Measurements from ENCODE around the gene PRKAB1.
"Not testable (repeated sequence)": the region's sequence is repeated elsewhere in the genome, so short reads cannot be mapped to it uniquely, and the experiment has no call there.

PRKAB1 gene

GRCh38 chr12:119667577-119668323, at the start of gene PRKAB1:
PRKAB1 (plus strand) TSS chr12:119668133; CDS start chr12:119668245, 112 bp downstream.
- peak; percentile 96 for DNase-seq

- not testable (repeated sequence) for DNase-seq
Observed at GRCh38 chr12:119618328-119618896, 49.5 kb upstream of the PRKAB1 start.

- DNase-seq = no peak
Observed at GRCh38 chr12:119620490-119620889, 47.4 kb upstream of the PRKAB1 start.

- DNase-seq = no peak
Observed at GRCh38 chr12:119621878-119622277, 46.1 kb upstream of the PRKAB1 start.

GRCh38 chr12:119624966-119625365, 43.0 kb upstream of the PRKAB1 start:
- no peak for DNase-seq

- no peak for DNase-seq
Observed at GRCh38 chr12:119627019-119627643, 40.8 kb upstream of the PRKAB1 start.

- no peak for DNase-seq
Observed at GRCh38 chr12:119627686-119628085, 40.2 kb upstream of the PRKAB1 start.

GRCh38 chr12:119630223-119630780, 37.6 kb upstream of the PRKAB1 start:
- DNase-seq = no peak

- no peak for DNase-seq
Observed at GRCh38 chr12:119630962-119631550, 36.9 kb upstream of the PRKAB1 start.

- DNase-seq = peak; percentile 1
Observed at GRCh38 chr12:119631930-119632678, 35.8 kb upstream of the PRKAB1 start.

GRCh38 chr12:119634743-119635142, 33.2 kb upstream of the PRKAB1 start:
- DNase-seq = no peak

- no peak for DNase-seq
Observed at GRCh38 chr12:119642986-119643385, 24.9 kb upstream of the PRKAB1 start.

GRCh38 chr12:119644930-119645329, 23.0 kb upstream of the PRKAB1 start:
- no peak for DNase-seq

GRCh38 chr12:119645535-119646059, 22.3 kb upstream of the PRKAB1 start:
- DNase-seq = no peak

- DNase-seq = peak; percentile 3
Observed at GRCh38 chr12:119649202-119649808, 18.6 kb upstream of the PRKAB1 start.

- no peak for DNase-seq
Observed at GRCh38 chr12:119652665-119653064, 15.3 kb upstream of the PRKAB1 start.

- DNase-seq = not testable (repeated sequence)
Observed at GRCh38 chr12:119657001-119657400, 10.9 kb upstream of the PRKAB1 start.

GRCh38 chr12:119658166-119658565, 9.8 kb upstream of the PRKAB1 start:
- DNase-seq = not testable (repeated sequence)

GRCh38 chr12:119659289-119659897, 8.5 kb upstream of the PRKAB1 start:
- peak; percentile 15 for DNase-seq

GRCh38 chr12:119660076-119660475, 7.9 kb upstream of the PRKAB1 start:
- DNase-seq = no peak

- no peak for DNase-seq
Observed at GRCh38 chr12:119661882-119662281, 6.1 kb upstream of the PRKAB1 start.

Measured in fibroblast of skin of right quadriceps (primary cell).